ENCODE measurements around the gene SERPINE3. TPM values are rescaled to one million over a fixed set of nuclear protein-coding genes. Genes with fewer than 3 reads are reported as not detected.

SERPINE3 gene
- polyA plus RNA-seq, 1 donor (not counting 4 experiments of a cell fraction or from before 2014, with no cell fraction given): not detected

DNA sequence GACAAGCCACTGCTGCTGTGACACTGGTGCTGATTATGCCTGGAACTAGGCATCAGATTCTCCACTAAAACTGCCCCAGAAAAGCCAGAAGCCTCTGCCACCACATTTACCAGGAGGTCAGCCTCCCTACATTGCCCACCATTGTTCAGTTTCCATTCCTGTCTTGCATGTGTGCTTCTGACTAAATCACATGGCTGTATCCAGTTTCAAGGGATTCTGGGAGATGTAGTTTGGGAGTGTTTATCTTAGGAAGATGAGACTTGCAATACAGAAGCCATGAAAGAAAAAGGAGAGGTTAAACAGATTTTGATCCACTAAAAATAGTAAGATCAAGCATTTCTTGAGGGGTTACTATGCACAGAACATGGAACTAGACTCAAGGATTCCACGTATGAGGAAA, 40.7 kb upstream of the SERPINE3 start:
- dilution Hi-C loops (cut with MboI; ENCODE audit: extremely low pct_ligation_motif_present, low sequenced_read_pairs): no loop called here
- H3K27ac ChIP-seq (ENCODE audit: control insufficient read depth, insufficient read depth, low read length): no peak overlapping the region
- no peaks in the 10 kb centered on the region for H3K27me3 ChIP-seq (ENCODE audit: control insufficient read depth, extremely low read depth, insufficient read depth, low read length)
- TF ChIP-seq CTCF (optimal IDR thresholded peaks at IDR 0.05 in 1 of 3, IDR thresholded peaks at IDR 0.05 in 1 of 3, conservative IDR thresholded peaks at IDR 0.05 in 1 of 3; ENCODE audit: extremely low read depth in 1 of 3, insufficient read depth in 2 of 3, low read length in 3 of 3) (no peak), EZH2 (IDR thresholded peaks at IDR 0.05; ENCODE audit: low read length) (no peak)
- no peak overlapping the region for H3K4me3 ChIP-seq (ENCODE audit: control insufficient read depth in 2 of 3, extremely low read depth in 1 of 3, insufficient read depth in 2 of 3, low read depth in 1 of 3, low read length in 3 of 3)
- no peak for DNase-seq (ENCODE audit: low read depth, low spot score)
- H2AFZ ChIP-seq (ENCODE audit: control insufficient read depth, low read length): no peak overlapping the region
- no peaks in the 10 kb centered on the region for H3K9me3 ChIP-seq (ENCODE audit: control insufficient read depth, low read depth, low read length)
- H4K20me1 ChIP-seq (ENCODE audit: control insufficient read depth, extremely low read depth, insufficient read depth, low read length): no peaks in the 10 kb centered on the region
- H3K9ac ChIP-seq (ENCODE audit: control insufficient read depth, extremely low read depth, insufficient read depth, low read length): no peak overlapping the region
- no peaks in the 10 kb centered on the region for H3K9me1 ChIP-seq (ENCODE audit: control insufficient read depth, extremely low read depth, insufficient read depth, low read length)
- no peaks in the 10 kb centered on the region for H3K79me2 ChIP-seq (ENCODE audit: control insufficient read depth, insufficient read depth, low read length)
- FAIRE-seq: no peak
- no peaks in the 10 kb centered on the region for H3K4me1 ChIP-seq (ENCODE audit: control insufficient read depth, extremely low read depth, insufficient read depth, low read length)
- no peaks in the 10 kb centered on the region for H3K36me3 ChIP-seq (ENCODE audit: control insufficient read depth in 2 of 2, extremely low read depth in 1 of 2, insufficient read depth in 2 of 2, low read length in 2 of 2)
- H3K4me2 ChIP-seq (ENCODE audit: control insufficient read depth, extremely low read depth, insufficient read depth, low read depth, low read length): no peak overlapping the region

DNA sequence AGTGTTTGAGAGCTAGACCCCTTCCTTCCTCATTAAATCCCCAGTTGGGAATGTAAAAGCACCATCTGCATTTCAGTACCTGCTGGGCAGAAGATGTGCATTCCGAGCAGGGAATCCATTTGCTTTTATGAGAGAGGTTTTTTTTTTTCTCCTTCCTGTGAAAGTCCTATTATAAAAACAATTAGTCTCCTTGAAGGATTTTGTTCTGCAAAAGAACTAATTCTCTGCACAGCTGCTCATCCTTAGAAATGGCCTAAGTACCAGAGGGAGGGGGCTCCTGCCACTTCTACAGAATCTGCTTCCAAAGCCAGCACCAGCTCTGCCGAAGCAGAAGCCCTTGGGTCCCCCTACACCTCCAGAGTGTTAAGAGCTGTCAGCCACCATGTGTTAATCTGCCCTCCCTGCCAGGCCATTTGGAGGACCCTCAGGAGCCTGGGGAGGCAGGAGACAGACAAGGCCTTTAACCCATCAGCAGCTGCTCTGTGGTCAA, 36.4 kb upstream of the SERPINE3 start:
- Histone ChIP-seq H3K9me1 (ENCODE audit: control insufficient read depth, extremely low read depth, insufficient read depth, low read length) (no peaks in the 10 kb centered on the region), H3K36me3 (ENCODE audit: control insufficient read depth in 2 of 2, extremely low read depth in 1 of 2, insufficient read depth in 2 of 2, low read length in 2 of 2) (no peaks in the 10 kb centered on the region), H3K4me1 (ENCODE audit: control insufficient read depth, extremely low read depth, insufficient read depth, low read length) (no peaks in the 10 kb centered on the region), H3K79me2 (ENCODE audit: control insufficient read depth, insufficient read depth, low read length) (no peaks in the 10 kb centered on the region), H2AFZ (ENCODE audit: control insufficient read depth, low read length) (no peak overlapping the region), H4K20me1 (ENCODE audit: control insufficient read depth, extremely low read depth, insufficient read depth, low read length) (no peaks in the 10 kb centered on the region), H3K9me3 (ENCODE audit: control insufficient read depth, low read depth, low read length) (no peaks in the 10 kb centered on the region), H3K4me3 (ENCODE audit: control insufficient read depth in 2 of 3, extremely low read depth in 1 of 3, insufficient read depth in 2 of 3, low read depth in 1 of 3, low read length in 3 of 3) (no peak overlapping the region), H3K9ac (ENCODE audit: control insufficient read depth, extremely low read depth, insufficient read depth, low read length) (no peak overlapping the region), H3K4me2 (ENCODE audit: control insufficient read depth, extremely low read depth, insufficient read depth, low read depth, low read length) (no peak overlapping the region), H3K27me3 (ENCODE audit: control insufficient read depth, extremely low read depth, insufficient read depth, low read length) (no peaks in the 10 kb centered on the region), H3K27ac (ENCODE audit: control insufficient read depth, insufficient read depth, low read length) (no peak overlapping the region)
- DNase-seq (ENCODE audit: low read depth, low spot score) (no peak), FAIRE-seq (no peak)
- TF ChIP-seq CTCF (optimal IDR thresholded peaks at IDR 0.05 in 1 of 3, IDR thresholded peaks at IDR 0.05 in 1 of 3, conservative IDR thresholded peaks at IDR 0.05 in 1 of 3; ENCODE audit: extremely low read depth in 1 of 3, insufficient read depth in 2 of 3, low read length in 3 of 3): no peak
- no peak for TF ChIP-seq EZH2 (IDR thresholded peaks at IDR 0.05; ENCODE audit: low read length)
- dilution Hi-C loops (cut with MboI; ENCODE audit: extremely low pct_ligation_motif_present, low sequenced_read_pairs): no loop called here
